Cardiac muscle cell (in vitro differentiated cells and primary cell): ENCODE data around the gene TANGO6. TPM values are rescaled to one million over a fixed set of nuclear protein-coding genes. Genes with fewer than 3 reads are reported as not detected.

ENCODE experiments used
- DNase-seq, 2 donors: peaks; one replicate each; pipeline versions ENCODE4 v3.0.0 to v3.0.0-alpha.2; 2010 to 2017; ENCODE audit warnings: low read depth in 1 of 2, low spot score in 1 of 2
- H3K27ac ChIP-seq: fragments of 200-600 bp; sonication (generic); 2 replicates; pipeline ENCODE4 v1.5.1; 2016
- H3K27me3 ChIP-seq: fragments of 200-600 bp; sonication (generic); 2 replicates; pipeline ENCODE4 v1.6.0; 2016; ENCODE audit warnings: control low read depth
- H3K36me3 ChIP-seq: fragments of 200-600 bp; sonication (generic); 2 replicates; pipeline ENCODE4 v1.5.1; 2016; ENCODE audit warnings: control low read depth
- H3K4me1 ChIP-seq: fragments of 200-600 bp; sonication (generic); 2 replicates; pipeline ENCODE4 v1.8.1; 2017; ENCODE audit warnings: low read depth, mild to moderate bottlenecking, mixed run types
- H3K4me3 ChIP-seq: fragments of 200-600 bp; sonication (generic); 2 replicates; pipeline ENCODE4 v1.5.1; 2016; ENCODE audit warnings: mild to moderate bottlenecking
- H3K9me3 ChIP-seq: fragments of 200-600 bp; sonication (generic); 2 replicates; pipeline ENCODE4 v1.5.1; 2017; ENCODE audit warnings: low read depth, mild to moderate bottlenecking, control low read depth
- polyA plus RNA-seq: library from polyadenylated mRNA; unstranded; fragments of >200 nt; fragmentation: Nextera tagmentation; extraction: Ambion mirVana; gene quantifications from 2 replicates; pipeline ENCODE4 v1.2.1, GENCODE V29; 2016
- total RNA-seq: library from RNA; depleted of rRNA; stranded (reverse); fragments of >200 nt; gene quantifications from 2 replicates; pipeline ENCODE4 v1.2.3, GENCODE V29; 2016
- TF ChIP-seq, protein P1 (sequence below): IDR thresholded peaks from 2 replicates; pipeline ENCODE4 v1.5.1; 2012; ENCODE audit warnings: low read depth, mild to moderate bottlenecking, low read length

Gene TANGO6
- total and polyA plus RNA-seq, 2 experiments from 2014 or later = 5.4 to 8.9 TPM

DNA sequence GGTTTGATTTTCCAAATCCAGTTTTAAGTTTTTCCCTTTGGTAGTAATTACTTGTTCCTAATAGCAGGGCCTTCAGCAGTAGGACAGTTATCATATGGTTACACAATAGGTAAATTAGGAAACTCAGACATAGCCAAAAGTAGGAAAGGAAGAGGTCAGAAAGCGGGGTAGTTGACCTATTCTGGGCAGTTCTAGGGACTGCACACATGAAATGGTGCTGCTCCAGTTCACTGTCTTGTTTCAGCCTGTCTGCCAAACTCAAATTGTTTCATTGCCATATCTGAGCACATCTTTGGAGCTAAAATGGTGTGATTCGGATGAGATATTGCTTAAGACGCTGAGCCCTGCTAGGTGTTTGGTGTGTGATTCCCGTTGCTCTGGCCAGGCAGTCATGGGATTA is 56.7 kb downstream of the TANGO6 start:
- H3K9me3 ChIP-seq = no peaks in the 10 kb centered on the region
- H3K4me3 ChIP-seq = no peak overlapping the region
- H3K36me3 ChIP-seq = no peaks in the 10 kb centered on the region
- H3K27me3 ChIP-seq = no peaks in the 10 kb centered on the region
- no peak for DNase-seq
- no peak overlapping the region for H3K27ac ChIP-seq
- H3K4me1 ChIP-seq = no peaks in the 10 kb centered on the region
- TF ChIP-seq, protein P1, sequence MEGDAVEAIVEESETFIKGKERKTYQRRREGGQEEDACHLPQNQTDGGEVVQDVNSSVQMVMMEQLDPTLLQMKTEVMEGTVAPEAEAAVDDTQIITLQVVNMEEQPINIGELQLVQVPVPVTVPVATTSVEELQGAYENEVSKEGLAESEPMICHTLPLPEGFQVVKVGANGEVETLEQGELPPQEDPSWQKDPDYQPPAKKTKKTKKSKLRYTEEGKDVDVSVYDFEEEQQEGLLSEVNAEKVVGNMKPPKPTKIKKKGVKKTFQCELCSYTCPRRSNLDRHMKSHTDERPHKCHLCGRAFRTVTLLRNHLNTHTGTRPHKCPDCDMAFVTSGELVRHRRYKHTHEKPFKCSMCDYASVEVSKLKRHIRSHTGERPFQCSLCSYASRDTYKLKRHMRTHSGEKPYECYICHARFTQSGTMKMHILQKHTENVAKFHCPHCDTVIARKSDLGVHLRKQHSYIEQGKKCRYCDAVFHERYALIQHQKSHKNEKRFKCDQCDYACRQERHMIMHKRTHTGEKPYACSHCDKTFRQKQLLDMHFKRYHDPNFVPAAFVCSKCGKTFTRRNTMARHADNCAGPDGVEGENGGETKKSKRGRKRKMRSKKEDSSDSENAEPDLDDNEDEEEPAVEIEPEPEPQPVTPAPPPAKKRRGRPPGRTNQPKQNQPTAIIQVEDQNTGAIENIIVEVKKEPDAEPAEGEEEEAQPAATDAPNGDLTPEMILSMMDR = no peak

DNA sequence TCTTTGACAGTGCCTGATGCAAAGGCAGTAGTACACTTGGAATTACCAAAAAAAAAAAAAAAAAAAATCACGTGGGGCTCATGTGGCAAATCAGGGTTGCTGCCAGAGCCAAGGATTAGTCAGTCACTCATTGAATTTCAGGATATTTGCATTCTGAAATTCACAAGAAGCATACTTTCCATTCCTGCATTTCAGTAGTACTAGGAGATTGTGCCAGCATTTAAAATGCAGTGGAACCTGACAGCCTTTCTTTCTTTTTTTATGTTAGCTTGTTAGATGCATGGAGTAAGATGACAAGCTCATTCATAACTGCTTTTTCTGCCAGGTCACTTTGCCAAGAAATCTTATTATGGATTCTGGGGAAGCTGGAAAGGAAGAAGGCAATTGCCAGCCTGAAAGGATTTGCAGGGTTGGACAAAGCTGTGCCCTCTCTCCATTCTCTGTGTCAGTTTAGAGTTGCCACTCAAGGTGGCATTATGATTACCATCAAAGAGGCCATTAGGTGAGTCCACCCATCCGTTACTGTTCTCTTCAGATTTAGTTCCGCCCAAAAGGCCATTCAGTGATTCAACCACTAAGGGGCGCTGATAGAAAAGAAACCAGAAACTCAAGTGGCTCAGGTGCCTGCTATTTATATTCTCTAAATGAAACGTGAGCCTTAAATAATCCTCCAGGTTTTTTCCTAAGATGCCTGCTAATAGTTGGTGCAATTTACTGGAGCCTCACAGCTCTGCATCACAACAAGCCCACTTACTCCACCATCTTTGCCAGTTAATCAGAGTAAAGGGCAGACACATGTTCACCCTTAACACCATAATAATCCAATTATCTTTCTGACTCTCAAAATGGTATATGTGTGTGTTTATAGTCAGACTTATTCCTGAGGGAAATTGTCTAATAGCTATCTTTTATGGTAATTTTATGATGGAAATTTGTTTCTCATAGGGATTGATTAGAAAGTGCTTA is 59.0 kb downstream of the TANGO6 start:
- Histone ChIP-seq H3K27ac (no peak overlapping the region), H3K36me3 (no peaks in the 10 kb centered on the region), H3K9me3 (no peaks in the 10 kb centered on the region), H3K4me3 (no peak overlapping the region), H3K4me1 (no peaks in the 10 kb centered on the region), H3K27me3 (no peaks in the 10 kb centered on the region)
- DNase-seq = peak; percentile 68 to 79
- TF ChIP-seq, protein P1 = peak; percentile 79

DNA sequence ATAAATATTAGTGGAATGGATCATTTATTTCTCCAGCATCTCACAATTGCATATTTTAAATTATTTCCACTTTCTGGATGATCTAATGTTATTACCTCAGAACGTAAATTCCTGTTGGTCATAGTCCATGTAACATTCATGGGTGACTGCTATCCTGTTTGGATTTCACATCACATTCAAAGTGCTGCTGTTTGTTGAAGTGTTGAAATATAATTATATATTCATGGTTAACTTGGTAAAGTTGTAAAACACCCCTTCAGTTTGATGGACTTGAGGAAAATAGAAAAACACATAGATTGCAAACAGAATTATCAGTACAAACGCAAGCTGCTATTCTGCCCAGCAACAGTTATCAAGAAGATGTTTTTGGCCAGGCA is 59.6 kb downstream of the TANGO6 start:
- Histone ChIP-seq H3K27me3 (no peaks in the 10 kb centered on the region), H3K9me3 (no peaks in the 10 kb centered on the region), H3K27ac (no peak overlapping the region), H3K4me1 (no peaks in the 10 kb centered on the region), H3K4me3 (no peak overlapping the region), H3K36me3 (no peaks in the 10 kb centered on the region)
- no peak for DNase-seq
- TF ChIP-seq, protein P1 = no peak

DNA sequence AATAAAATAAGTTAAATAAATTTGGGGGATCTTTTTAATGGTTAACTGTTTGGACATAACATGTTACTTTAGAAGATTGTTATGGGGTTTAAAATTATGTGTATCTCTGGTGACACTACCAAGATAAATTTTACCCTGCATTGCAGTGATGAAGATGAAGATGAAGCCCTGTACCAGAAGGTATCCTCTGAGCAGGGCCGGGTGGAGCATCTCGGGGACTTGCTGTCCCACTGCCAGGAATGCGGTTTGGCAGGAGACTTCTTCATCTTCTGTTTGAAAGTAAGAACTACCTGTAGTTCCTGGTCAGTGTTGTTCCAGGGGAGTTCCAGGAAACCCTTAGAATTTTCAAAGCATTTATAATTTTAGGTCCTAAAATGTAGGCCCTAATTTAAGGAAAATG is 64.0 kb downstream of the TANGO6 start:
- Histone ChIP-seq H3K36me3 (no peaks in the 10 kb centered on the region), H3K27ac (no peak overlapping the region), H3K27me3 (no peaks in the 10 kb centered on the region), H3K4me3 (no peak overlapping the region), H3K9me3 (no peaks in the 10 kb centered on the region), H3K4me1 (no peaks in the 10 kb centered on the region)
- TF ChIP-seq, protein P1 = no peak
- DNase-seq = no peak

DNA sequence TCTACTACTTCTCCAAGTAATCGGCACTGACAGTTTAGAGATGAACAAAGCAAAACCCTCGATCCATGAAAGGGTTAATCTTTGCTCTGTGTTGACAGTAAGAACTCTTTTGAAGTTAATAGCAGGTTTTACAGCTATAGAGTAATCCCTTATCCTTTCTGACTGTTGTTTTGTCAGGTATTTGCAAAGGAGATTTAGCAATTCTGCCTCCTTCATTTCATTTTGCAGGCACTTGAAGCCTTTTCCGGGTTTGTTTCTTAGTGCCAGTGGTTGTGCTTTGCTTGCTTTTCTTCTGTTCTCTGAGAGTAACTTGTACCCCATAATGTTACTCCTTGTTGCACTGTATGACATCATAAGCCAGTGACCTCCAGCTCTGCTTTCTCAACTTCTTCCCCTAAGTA is 64.5 kb downstream of the TANGO6 start:
- DNase-seq = no peak
- no peaks in the 10 kb centered on the region for H3K4me1 ChIP-seq
- no peaks in the 10 kb centered on the region for H3K9me3 ChIP-seq
- H3K27ac ChIP-seq = no peak overlapping the region
- H3K4me3 ChIP-seq = no peak overlapping the region
- no peaks in the 10 kb centered on the region for H3K27me3 ChIP-seq
- no peaks in the 10 kb centered on the region for H3K36me3 ChIP-seq
- TF ChIP-seq, protein P1 = no peak
